ENCODE data around the gene PLK2.

DNA sequence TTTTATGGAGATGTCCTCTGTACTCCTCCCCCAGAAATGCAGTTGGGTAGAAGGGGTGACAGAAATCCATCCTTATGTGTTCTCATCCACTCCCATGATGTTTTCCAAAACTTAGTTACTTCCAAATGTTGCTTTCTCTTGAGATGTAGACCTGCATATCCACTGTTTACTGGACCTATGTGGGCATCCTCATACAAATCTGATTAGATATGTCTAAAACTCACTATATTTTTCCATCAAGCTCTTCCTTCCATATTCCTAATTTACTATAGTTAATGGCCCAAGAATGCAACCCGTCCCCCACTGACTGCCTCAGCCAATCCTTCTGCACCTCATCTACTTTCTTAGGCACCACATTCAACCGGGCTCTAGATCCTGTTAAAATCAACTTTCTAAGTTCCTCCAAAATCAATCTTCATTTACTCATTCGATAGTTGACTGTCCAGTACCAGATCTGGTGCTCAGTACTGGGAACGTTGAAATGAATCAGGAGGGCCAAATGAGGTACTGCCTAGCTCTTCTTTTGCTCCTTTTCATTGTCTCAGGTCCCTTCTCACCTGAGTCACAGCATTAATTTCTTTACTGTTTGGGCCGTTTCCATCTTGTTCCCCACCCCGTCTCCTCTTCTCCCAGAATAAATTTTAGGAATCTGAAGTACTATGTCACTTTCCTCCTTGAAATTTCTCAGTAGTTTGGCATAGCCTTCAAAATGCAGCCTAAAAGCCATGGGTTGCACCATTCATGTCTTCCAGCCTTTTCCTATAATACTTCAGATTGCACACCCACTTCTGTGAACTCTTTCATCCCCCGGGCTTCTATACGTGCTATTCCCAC, 7.9 kb downstream of the PLK2 start:
- TF ChIP-seq, protein P1, sequence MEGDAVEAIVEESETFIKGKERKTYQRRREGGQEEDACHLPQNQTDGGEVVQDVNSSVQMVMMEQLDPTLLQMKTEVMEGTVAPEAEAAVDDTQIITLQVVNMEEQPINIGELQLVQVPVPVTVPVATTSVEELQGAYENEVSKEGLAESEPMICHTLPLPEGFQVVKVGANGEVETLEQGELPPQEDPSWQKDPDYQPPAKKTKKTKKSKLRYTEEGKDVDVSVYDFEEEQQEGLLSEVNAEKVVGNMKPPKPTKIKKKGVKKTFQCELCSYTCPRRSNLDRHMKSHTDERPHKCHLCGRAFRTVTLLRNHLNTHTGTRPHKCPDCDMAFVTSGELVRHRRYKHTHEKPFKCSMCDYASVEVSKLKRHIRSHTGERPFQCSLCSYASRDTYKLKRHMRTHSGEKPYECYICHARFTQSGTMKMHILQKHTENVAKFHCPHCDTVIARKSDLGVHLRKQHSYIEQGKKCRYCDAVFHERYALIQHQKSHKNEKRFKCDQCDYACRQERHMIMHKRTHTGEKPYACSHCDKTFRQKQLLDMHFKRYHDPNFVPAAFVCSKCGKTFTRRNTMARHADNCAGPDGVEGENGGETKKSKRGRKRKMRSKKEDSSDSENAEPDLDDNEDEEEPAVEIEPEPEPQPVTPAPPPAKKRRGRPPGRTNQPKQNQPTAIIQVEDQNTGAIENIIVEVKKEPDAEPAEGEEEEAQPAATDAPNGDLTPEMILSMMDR (IDR thresholded peaks at IDR 0.05): no peak
- TF ChIP-seq EP300 (IDR thresholded peaks at IDR 0.05) (no peak), POLR2A (IDR thresholded peaks at IDR 0.05) (no peak)
